Measurements from ENCODE around the gene RGMA.

The RGMA gene

GRCh38 chr15:93088981-93089726 lies at the start of gene RGMA:
Gene RGMA, minus strand, starts transcription at chr15:93089211. Its CDS starts 279 bp downstream, at chr15:93088932.
- no peak for DNase-seq (ENCODE audit: low read depth in 2 of 2)

GRCh38 chr15:93136606-93137005 lies 47.6 kb upstream of the RGMA start:
- DNase-seq (ENCODE audit: low read depth in 2 of 2): no peak

- no peak for DNase-seq (ENCODE audit: low read depth in 2 of 2)
Measured at GRCh38 chr15:93135997-93136397, 47.0 kb upstream of the RGMA start.

- no peak for DNase-seq (ENCODE audit: low read depth in 2 of 2)
Measured at GRCh38 chr15:93135459-93135858, 46.4 kb upstream of the RGMA start.

- no peak for DNase-seq (ENCODE audit: low read depth in 2 of 2)
Measured at GRCh38 chr15:93131485-93132095, 42.6 kb upstream of the RGMA start.

GRCh38 chr15:93129702-93130488 lies 40.9 kb upstream of the RGMA start:
- DNase-seq (ENCODE audit: low read depth in 2 of 2): no peak

- DNase-seq (ENCODE audit: low read depth in 2 of 2): no peak
Measured at GRCh38 chr15:93127286-93127685, 38.3 kb upstream of the RGMA start.

- DNase-seq (ENCODE audit: low read depth in 2 of 2): no peak
Measured at GRCh38 chr15:93126599-93126998, 37.6 kb upstream of the RGMA start.

GRCh38 chr15:93126148-93126547 lies 37.1 kb upstream of the RGMA start:
- DNase-seq (ENCODE audit: low read depth in 2 of 2): no peak

GRCh38 chr15:93124126-93124525 lies 35.1 kb upstream of the RGMA start:
- DNase-seq (ENCODE audit: low read depth in 2 of 2): no peak

- no peak for DNase-seq (ENCODE audit: low read depth in 2 of 2)
Measured at GRCh38 chr15:93121973-93122910, 33.2 kb upstream of the RGMA start.

GRCh38 chr15:93121107-93121506 lies 32.1 kb upstream of the RGMA start:
- DNase-seq (ENCODE audit: low read depth in 2 of 2): no peak

- no peak for DNase-seq (ENCODE audit: low read depth in 2 of 2)
Measured at GRCh38 chr15:93118904-93119303, 29.9 kb upstream of the RGMA start.

- DNase-seq (ENCODE audit: low read depth in 2 of 2): no peak
Measured at GRCh38 chr15:93111451-93111850, 22.4 kb upstream of the RGMA start.

- no peak for DNase-seq (ENCODE audit: low read depth in 2 of 2)
Measured at GRCh38 chr15:93110502-93111040, 21.6 kb upstream of the RGMA start.

- no peak for DNase-seq (ENCODE audit: low read depth in 2 of 2)
Measured at GRCh38 chr15:93109336-93110102, 20.5 kb upstream of the RGMA start.

GRCh38 chr15:93107646-93108045 lies 18.6 kb upstream of the RGMA start:
- no peak for DNase-seq (ENCODE audit: low read depth in 2 of 2)

GRCh38 chr15:93105485-93105884 lies 16.5 kb upstream of the RGMA start:
- no peak for DNase-seq (ENCODE audit: low read depth in 2 of 2)

GRCh38 chr15:93103823-93104222 lies 14.8 kb upstream of the RGMA start:
- DNase-seq (ENCODE audit: low read depth in 2 of 2): no peak

GRCh38 chr15:93102211-93102610 lies 13.2 kb upstream of the RGMA start:
- no peak for DNase-seq (ENCODE audit: low read depth in 2 of 2)

- DNase-seq (ENCODE audit: low read depth in 2 of 2): no peak
Measured at GRCh38 chr15:93093765-93094164, 4.8 kb upstream of the RGMA start.

Data from activated CD4-positive, alpha-beta T cell treated with anti-CD3 and anti-CD28 coated beads for 24 hours (primary cell).